Erythroblast (primary cell): Measurements from ENCODE around the gene AGAP1.

Experiments
- DNase-seq, 2 experiments: peaks; one replicate each; lab custom pipeline; 2025; lab: John Stamatoyannopoulos, UW
- GATA1 ChIP-seq: IDR thresholded peaks from 2 replicates; pipeline ENCODE4 v1.6.1; 2011; ENCODE audit warnings: low read depth, mild to moderate bottlenecking, control low read depth, low read length, moderate library complexity
- POLR2A ChIP-seq: IDR thresholded peaks from 2 replicates; pipeline ENCODE4 v1.6.1; 2011; ENCODE audit warnings: mild to moderate bottlenecking, low read length

The AGAP1 gene

DNA sequence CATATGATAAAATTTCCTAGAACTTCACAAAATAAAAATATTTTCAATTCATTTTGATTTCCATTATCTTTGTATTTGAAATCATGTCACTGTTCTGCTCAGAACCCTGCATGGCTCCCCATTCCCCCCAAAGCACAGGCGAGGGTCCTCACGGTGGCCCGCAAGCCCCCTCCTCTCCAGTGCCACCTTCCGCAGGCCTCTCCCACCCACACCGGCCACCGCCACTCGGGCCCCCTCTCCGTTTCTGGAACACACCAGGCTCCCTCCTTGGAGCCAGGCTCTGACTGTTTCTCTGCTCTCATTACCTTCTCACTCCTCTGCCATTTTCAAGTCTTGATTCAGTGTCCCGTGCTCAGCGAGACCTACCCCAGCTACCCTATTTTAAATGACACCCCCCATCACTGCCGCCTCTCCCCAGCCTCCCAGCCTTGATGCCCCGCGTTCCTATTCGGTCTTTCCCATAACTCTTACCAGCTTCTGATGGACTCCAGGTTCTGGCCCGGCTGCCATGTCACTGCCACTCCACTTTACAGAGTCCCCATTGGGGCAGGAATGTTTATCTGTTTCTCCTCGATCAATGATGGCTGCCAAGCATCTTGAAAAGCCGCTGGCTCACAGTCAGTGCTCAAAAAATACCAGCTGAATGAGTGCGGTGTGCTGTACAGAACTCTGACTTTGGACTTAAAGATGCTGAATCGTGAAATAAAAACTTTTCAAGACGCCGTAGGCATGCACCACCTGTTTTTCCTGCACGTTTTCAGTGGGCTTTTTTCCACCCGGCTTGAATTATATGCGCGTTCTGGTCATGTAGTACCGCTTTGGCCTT, 473.3 kb downstream of the AGAP1 start:
- no peak for DNase-seq
- TF ChIP-seq GATA1 (no peak), POLR2A (no peak)

DNA sequence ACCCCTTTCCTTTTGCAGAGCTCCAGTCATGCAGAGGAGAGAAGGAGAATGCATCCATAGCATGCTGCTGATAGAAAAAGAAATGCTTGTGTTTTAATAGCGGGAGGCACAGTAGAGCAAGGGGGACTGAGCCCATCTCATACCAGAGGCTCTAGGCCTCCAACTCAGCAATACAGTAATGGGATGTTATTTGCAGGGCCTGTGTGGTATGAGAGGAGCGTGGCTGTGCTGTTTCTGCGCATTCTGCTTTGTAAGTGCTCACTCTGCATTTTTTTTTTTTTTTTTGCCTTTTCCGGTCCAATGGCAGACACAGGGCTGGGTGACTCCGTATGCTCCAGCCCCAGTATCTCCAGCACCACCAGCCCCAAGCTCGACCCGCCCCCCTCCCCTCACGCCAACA, 474.3 kb downstream of the AGAP1 start:
- TF ChIP-seq POLR2A, result no peak
- TF ChIP-seq GATA1, result no peak
- no peak for DNase-seq

DNA sequence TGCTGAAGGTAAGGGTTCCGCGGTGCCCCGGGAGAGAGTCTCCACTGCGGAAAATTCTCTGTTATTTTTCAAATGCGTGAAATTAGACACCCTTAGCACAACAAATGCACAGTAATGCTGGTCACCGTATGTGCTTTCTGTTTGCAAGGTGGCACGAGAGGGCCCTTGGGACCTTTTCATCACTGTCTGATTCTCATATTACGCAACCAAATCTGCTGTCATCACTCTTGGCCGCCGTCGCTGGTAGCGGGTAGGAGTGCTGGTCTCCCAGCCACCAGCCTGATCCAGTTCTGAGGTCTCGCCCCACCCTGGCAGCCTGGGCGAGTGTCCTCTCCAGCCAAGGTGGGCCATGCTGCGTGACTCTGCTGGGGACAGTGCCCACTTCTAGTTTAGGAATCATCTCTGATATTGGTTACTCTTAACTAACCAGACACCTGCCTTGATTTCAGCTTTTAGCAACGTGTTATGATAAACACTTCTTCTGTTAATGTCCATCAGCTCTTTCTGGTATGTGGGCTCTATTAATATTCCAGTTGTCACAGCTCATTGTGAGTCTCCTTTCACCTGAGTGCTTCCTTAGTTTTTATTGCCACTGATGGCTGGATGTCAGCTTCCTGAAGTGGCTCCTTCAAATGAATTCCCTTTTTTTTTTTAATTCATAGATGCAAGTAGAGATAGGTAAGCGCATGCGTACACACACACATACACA, 474.9 kb downstream of the AGAP1 start:
- DNase-seq, result no peak
- TF ChIP-seq GATA1, result no peak
- no peak for TF ChIP-seq POLR2A

DNA sequence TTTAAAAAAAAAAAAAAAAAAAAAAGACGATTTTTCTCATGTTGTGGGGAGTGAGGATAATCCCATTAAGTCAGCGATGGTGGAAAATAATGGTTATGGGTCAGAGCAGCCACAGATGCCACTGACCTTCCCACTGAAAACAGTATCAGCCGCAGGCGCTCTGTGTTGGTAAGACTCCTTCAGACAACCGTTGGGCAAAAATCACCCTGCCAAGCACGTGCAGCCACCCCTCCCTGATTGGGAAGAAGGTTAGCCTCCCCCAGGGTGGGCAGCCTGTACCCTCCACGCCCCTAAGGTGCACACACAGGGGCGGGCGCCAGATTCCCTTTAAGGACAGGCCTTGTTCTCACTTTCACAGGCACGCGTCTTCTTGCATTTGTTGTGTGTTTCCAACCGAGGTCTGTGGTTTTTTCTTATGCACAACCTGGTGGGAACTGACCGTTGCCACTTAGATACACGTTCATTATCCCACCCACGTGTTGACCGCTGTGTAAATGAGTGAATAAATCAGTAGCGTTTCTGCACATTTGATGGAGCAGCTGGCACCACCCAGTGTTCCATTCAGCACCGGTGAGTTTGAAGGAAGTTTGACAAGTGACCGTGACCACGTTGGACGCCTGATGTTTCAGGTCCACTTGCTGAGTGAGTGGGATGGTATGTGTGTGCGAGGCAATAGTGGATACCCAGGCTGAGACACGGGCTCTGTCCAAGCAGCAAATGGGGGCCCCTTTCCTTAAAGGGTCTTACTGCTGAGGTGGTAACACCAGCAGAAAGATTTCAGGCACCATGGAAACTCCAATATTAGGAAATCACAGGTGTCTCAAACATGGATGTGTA, 476.6 kb downstream of the AGAP1 start:
- no peak for DNase-seq
- no peak for TF ChIP-seq GATA1
- TF ChIP-seq POLR2A, result no peak

DNA sequence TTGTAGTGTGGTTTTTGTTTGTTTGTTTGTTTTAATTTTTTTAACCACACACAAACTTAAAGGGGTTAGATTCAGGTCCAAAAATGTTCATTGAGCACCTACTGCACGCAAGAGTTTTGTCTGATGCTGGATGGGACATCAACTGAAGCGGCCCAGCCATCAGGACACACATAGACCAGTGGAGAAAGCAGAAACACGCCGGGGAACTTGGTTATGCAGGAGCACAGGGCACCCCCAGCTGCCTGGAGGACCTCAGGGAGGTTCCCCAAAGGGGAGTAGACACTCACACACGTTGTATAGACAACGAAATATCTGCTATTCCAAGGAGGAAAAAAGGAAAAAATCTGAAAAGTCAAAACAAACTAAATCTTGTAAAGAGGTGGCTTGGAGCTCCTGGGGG, 482.7 kb downstream of the AGAP1 start:
- no peak for DNase-seq
- TF ChIP-seq GATA1, result no peak
- TF ChIP-seq POLR2A, result no peak

DNA sequence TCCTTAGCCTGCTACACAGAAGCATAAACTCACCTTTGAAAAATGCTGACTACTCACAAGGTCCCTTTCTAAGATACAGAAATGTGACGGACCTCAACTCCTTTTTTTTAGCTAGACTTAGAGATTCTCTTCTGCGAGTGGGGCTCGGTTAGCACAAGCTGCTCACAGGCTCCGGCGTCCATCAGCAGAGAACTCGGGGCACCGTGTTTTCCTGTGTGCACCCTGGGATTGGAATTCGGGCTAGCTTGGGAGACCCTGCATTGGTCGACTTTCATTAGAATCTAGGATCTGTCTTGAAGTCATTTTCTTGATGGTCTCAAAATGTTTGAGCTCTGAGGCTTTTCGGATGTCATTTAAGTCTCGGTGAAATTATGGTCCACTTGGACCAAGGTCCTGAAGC, 483.1 kb downstream of the AGAP1 start:
- DNase-seq, result no peak
- no peak for TF ChIP-seq GATA1

DNA sequence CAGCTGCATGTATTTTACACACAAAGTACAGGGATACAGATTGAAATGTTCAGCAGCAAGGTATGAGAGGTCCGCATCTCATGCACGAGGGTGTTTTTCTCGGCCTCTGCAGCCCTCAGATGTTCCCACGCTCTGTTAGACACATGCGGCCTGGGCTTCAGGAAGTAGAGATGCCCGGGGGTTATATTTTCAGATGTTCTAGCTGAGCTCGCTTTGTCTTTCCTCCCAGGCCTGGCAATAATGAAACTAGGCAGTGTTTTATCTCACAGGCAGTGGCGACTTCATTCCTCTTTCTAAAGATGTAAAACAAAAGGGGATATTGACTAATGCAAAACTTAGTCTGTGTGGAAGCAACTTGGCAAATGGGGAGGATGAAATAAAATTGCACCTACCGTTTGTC, 483.6 kb downstream of the AGAP1 start:
- DNase-seq, result no peak
- TF ChIP-seq POLR2A (no peak), GATA1 (no peak)

DNA sequence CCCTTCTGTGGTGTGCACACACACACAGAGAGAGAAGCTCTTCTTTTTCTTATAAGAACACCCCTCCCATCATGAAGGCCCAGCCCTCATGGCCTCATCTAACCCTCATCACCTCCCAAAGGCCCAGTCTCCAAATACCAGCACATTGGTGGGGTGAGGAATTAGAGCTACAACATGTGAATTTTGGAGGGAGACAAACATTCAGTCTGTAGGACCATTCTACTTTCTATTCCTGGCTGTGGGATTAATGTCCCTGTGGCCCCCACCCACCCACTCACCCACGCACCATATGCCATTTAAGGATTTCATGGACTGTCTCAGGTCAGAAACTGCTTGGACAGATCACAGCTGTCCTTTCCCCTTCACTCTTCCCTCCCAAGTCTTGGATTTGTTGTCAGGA, 484.2 kb downstream of the AGAP1 start:
- no peak for TF ChIP-seq POLR2A
- TF ChIP-seq GATA1, result no peak
- no peak for DNase-seq

DNA sequence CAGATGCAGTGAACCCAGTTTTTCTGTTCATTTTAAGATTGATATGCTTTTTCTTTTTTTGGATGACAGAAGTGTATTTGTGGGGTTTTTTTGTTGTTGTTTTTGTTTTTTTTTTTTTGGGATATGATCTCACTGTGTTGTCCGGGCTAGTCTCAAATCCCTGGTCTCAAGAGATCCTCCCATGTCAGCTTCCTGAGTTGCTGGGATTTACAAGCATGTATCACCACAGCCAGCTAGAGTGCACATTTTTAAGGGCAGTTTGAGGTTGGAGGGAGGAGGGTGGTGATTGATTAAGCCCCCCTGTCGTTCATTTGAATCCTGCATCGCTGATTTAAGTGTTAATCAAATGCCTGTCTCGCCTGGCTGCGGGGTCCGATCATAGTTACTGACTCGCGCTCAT, 485.2 kb downstream of the AGAP1 start:
- TF ChIP-seq GATA1 (no peak), POLR2A (no peak)

DNA sequence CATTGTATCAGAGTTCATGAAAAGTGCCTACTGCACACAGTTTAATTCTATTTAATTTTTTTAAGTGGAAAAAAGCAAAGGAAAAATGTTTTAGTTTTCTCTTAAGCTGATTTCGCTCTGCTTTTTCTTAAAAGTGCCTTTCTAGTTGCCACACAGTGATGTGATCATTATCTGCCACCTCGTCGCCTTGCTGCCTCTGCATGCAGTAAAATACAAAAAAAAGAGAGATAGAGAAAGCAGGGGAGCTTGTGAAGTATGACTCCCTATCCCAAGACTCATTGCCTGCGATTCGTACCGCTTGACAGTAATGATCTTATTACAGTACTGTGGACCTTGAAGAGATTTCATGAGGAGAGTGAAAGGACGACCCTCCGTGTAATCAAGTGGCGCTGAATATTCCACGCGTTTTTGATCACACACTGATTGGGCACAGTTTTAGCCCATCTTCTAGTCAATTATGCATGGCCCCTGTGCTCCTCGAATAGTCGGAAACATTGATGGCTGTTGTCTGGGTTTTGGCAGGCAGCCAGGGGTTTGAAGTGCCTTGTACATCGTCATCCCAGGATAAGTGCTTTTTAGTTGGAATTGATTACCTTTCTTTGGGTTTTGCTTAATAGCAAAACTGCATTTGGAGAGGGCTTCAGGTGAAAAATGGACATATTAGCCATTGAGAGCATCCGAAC, 486.1 kb downstream of the AGAP1 start:
- no peak for DNase-seq
- TF ChIP-seq POLR2A (no peak), GATA1 (no peak)

More for the DNA sequence above, 485.2 kb downstream of the AGAP1 start:
- no peak for DNase-seq

DNA sequence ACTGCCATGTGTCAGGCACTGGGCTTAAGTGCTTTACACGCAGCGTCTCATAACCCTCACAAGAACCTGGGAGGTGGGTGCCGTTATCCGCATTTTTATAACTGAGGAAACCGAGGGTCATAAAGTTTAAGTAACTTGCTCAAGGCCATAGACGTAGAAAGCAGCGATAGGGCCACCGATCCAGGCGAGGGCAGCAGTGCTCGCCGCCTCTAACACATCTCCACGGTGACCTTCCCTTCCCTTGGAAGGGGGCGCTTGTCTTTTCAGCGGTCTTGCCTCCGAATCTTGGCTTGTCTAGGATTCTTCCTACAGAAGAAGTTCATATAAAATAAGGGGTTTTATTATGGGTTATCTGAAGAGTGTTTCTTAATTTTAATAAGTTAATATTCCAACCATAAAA, 487.8 kb downstream of the AGAP1 start:
- DNase-seq, result peak; percentile 4 to 18
- TF ChIP-seq GATA1, result no peak
- no peak for TF ChIP-seq POLR2A

DNA sequence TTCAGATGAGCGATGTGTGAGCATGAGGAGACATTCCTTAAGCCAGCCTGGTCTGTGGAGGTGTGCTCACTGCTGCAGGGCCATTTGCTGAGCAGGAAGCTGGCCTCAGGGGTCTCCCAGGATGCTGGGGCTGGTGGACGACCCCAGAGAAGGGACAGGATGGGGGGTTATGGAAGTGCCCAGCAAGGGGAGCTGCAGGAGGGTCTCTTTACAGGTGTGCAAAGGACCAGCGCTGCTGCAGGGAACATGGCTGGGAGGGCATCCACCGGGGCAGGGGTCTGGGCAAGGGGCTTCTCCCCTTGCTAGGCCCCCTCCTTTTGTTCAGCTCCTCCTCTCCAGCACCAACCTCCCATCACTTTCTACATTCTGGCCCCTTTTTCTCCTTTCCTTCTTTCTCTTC, 489.2 kb downstream of the AGAP1 start:
- DNase-seq, result no peak
- TF ChIP-seq GATA1, result no peak
- TF ChIP-seq POLR2A, result no peak

DNA sequence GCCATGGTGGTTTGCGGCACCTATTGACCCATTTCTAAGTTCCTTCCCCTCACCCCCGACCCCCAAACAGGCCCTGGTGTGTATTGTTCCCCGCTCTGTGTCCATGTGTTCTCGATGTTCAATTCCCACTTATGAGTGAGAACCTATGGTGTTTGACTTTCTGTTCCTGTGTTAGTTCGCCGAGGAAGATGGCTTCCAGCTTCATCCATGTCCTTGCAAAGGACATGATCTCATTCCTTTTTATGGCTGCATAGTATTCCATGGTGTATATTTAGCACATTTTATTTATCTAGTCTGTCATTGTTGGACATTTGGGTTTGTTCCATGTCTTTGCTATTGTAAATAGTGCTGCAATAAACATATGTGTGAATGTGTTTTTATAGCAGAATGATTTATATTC, 490.7 kb downstream of the AGAP1 start:
- no peak for DNase-seq
- TF ChIP-seq GATA1, result no peak
- no peak for TF ChIP-seq POLR2A

DNA sequence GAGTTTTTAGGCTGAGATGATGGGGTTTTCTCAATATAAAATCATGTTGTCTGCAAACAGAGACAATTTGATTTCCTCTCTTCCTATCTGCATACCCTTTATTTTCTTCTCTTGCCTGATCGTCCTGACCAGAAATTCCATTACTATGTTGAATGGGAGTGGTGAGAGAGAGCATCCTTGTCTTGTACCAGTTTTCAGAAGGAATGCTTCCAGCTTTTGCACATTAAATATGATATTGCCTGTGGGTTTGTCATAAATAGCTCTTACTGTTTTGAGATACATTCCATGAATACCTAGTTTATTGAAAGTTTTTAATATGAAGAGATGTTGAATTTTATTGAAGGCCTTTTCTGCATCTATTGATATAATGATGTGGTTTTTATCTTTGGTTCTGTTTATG, 492.5 kb downstream of the AGAP1 start:
- no peak for TF ChIP-seq GATA1
- TF ChIP-seq POLR2A, result no peak
- no peak for DNase-seq
